Neural cell (in vitro differentiated cells): ENCODE measurements around the gene NR1D1.

Experiments used
- EZH2 ChIP-seq: fragments of 200-600, 300-800 bp; shearing (Covaris generic), sonication (generic); IDR thresholded peaks from 2 replicates; pipeline ENCODE4 v1.6.1; 2014; ENCODE audit warnings: antibody characterized with exemption, low read length, borderline replicate concordance, mild to moderate bottlenecking; ENCODE audit not compliant: insufficient read depth, poor library complexity, severe bottlenecking
- MXI1 ChIP-seq: fragments of 450-650 bp; conservative IDR thresholded peaks from 2 replicates; pipeline ENCODE4 v1.6.1; 2014; ENCODE audit warnings: antibody characterized with exemption, mild to moderate bottlenecking; ENCODE audit not compliant: poor library complexity, severe bottlenecking
- POLR2AphosphoS5 ChIP-seq: IDR thresholded peaks from 2 replicates; pipeline ENCODE4 v1.6.1; 2012
- SMC3 ChIP-seq: fragments of 450-650 bp; conservative IDR thresholded peaks from 2 replicates; pipeline ENCODE4 v1.6.1; 2014; ENCODE audit warnings: antibody characterized with exemption, mild to moderate bottlenecking, moderate library complexity; ENCODE audit not compliant: poor library complexity
- TF ChIP-seq, protein P1 (sequence below): fragments of 450-650 bp; IDR thresholded peaks from 2 replicates; pipeline ENCODE4 v1.5.1; 2014; ENCODE audit warnings: antibody characterized with exemption, mild to moderate bottlenecking, moderate library complexity; ENCODE audit not compliant: poor library complexity, severe bottlenecking

- no peak for TF ChIP-seq POLR2AphosphoS5
- TF ChIP-seq, protein P1, sequence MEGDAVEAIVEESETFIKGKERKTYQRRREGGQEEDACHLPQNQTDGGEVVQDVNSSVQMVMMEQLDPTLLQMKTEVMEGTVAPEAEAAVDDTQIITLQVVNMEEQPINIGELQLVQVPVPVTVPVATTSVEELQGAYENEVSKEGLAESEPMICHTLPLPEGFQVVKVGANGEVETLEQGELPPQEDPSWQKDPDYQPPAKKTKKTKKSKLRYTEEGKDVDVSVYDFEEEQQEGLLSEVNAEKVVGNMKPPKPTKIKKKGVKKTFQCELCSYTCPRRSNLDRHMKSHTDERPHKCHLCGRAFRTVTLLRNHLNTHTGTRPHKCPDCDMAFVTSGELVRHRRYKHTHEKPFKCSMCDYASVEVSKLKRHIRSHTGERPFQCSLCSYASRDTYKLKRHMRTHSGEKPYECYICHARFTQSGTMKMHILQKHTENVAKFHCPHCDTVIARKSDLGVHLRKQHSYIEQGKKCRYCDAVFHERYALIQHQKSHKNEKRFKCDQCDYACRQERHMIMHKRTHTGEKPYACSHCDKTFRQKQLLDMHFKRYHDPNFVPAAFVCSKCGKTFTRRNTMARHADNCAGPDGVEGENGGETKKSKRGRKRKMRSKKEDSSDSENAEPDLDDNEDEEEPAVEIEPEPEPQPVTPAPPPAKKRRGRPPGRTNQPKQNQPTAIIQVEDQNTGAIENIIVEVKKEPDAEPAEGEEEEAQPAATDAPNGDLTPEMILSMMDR, result no peak
- TF ChIP-seq MXI1, result no peak
- no peak for TF ChIP-seq SMC3
- no peak for TF ChIP-seq EZH2
These were observed 6.6 kb upstream of the NR1D1 start for GRCh38 chr17:40106760-40107521.
